NT2/D1 (cell line): Measurements from ENCODE around the gene GUCY1A2.

Experiments used
- DNase-seq: peaks from one replicate; pipeline ENCODE4 v3.0.0-alpha.2; 2011; ENCODE audit warnings: low read depth, low spot score
- H3K27me3 ChIP-seq: 2 replicates; pipeline ENCODE4 v1.6.0; 2011; ENCODE audit warnings: mild to moderate bottlenecking; ENCODE audit not compliant: insufficient read length, insufficient read depth
- H3K36me3 ChIP-seq: 2 replicates; pipeline ENCODE4 v1.6.1; 2011; ENCODE audit warnings: mild to moderate bottlenecking, low read length, mixed read lengths; ENCODE audit not compliant: insufficient read depth, insufficient read length
- H3K4me1 ChIP-seq: 2 replicates; pipeline ENCODE4 v1.5.1; 2011; ENCODE audit not compliant: insufficient read depth, insufficient read length
- H3K4me3 ChIP-seq: 2 replicates; pipeline ENCODE4 v1.5.1; 2011; ENCODE audit warnings: low read depth; ENCODE audit not compliant: insufficient read length
- H3K9ac ChIP-seq: 2 replicates; pipeline ENCODE4 v1.6.0; 2011; ENCODE audit warnings: low read depth; ENCODE audit not compliant: insufficient read length
- H3K9me3 ChIP-seq: 2 replicates; pipeline ENCODE4 v1.5.1; 2011; ENCODE audit warnings: mild to moderate bottlenecking, low read length; ENCODE audit not compliant: insufficient read depth
- SUZ12 ChIP-seq: IDR thresholded peaks from 2 replicates; pipeline ENCODE4 v1.6.1; 2011; ENCODE audit not compliant: insufficient read length, insufficient read depth; ENCODE audit errors: extremely low read depth
- YY1 ChIP-seq: IDR thresholded peaks from 2 replicates; pipeline ENCODE4 v1.6.1; 2011; ENCODE audit not compliant: insufficient read length, insufficient read depth
- ZNF274 ChIP-seq: IDR thresholded peaks from 2 replicates; pipeline ENCODE4 v1.6.1; 2011; ENCODE audit warnings: mild to moderate bottlenecking, low read depth, low read length

Gene GUCY1A2

DNA sequence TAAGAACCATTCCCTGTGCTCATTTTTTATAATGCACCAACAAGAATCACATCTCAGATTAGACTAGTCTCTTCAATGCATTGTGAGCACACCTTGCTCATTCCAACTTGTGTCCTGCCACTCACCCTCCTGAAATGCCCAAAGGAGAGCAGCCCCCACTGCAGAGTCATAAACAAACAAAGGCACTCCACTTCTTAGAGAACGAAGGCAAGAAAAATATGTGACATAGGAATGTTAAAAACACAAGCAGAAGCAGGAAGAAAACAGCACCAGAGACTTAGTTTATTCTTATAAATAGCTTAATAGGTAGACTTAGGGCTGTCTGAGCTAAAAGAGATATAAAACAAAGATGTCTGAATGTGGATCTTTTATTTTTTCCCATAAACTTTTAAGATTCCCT is 57.2 kb downstream of the GUCY1A2 start:
- Histone ChIP-seq H3K9ac (no peak overlapping the region), H3K4me3 (no peak overlapping the region), H3K36me3 (no peaks in the 10 kb centered on the region), H3K9me3 (no peaks in the 10 kb centered on the region), H3K4me1 (peaks cover 4% of the 10 kb centered on the region), H3K27me3 (no peaks in the 10 kb centered on the region)
- DNase-seq, result no peak
- TF ChIP-seq SUZ12 (no peak), ZNF274 (no peak), YY1 (no peak)

DNA sequence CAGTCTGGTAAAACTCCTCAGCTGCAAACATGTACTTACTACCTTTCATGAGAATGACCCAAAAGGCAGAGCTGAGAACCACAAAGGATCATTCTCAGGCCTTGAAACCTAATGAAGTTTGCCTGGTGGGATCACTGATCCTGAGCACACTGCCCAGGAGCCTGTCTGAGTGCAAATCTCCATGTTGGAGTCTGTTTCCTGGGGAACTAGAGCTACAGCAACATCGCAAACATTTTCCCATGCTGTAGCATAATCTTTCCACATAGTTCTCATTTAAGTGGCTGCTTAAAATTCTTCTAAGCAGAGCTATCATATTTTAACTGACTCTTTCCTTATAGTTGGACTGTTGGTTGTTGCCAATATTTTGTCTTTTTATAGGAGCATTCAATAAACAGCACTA is 58.5 kb downstream of the GUCY1A2 start:
- Histone ChIP-seq H3K9me3 (no peaks in the 10 kb centered on the region), H3K9ac (no peak overlapping the region), H3K4me3 (no peak overlapping the region), H3K4me1 (peaks cover 4% of the 10 kb centered on the region), H3K27me3 (no peaks in the 10 kb centered on the region), H3K36me3 (no peaks in the 10 kb centered on the region)
- no peak for DNase-seq
- no peak for TF ChIP-seq ZNF274
- no peak for TF ChIP-seq YY1

DNA sequence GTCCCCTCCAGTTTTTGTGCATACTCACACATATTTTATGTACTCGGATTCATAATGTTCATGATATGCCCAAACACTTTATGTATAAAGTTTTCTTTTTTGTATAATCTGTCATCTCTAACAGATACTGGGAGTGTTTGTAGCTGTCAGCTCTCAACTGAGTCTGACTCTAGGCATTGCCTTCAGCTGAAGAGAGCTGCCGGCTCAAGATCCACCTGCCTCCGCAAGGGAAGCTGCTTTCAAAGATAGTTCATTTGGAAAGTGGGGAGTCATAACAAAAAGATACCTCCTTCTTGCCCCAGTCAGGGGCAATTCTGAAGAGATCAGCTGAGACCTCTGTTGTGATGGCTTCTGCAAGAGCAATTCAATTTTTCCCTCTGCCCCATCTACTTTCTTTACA is 58.9 kb downstream of the GUCY1A2 start:
- Histone ChIP-seq H3K36me3 (no peaks in the 10 kb centered on the region), H3K4me3 (no peak overlapping the region), H3K9ac (no peak overlapping the region), H3K27me3 (no peaks in the 10 kb centered on the region), H3K9me3 (no peaks in the 10 kb centered on the region), H3K4me1 (peaks cover 4% of the 10 kb centered on the region)
- no peak for DNase-seq
- no peak for TF ChIP-seq ZNF274
- no peak for TF ChIP-seq SUZ12
- no peak for TF ChIP-seq YY1

DNA sequence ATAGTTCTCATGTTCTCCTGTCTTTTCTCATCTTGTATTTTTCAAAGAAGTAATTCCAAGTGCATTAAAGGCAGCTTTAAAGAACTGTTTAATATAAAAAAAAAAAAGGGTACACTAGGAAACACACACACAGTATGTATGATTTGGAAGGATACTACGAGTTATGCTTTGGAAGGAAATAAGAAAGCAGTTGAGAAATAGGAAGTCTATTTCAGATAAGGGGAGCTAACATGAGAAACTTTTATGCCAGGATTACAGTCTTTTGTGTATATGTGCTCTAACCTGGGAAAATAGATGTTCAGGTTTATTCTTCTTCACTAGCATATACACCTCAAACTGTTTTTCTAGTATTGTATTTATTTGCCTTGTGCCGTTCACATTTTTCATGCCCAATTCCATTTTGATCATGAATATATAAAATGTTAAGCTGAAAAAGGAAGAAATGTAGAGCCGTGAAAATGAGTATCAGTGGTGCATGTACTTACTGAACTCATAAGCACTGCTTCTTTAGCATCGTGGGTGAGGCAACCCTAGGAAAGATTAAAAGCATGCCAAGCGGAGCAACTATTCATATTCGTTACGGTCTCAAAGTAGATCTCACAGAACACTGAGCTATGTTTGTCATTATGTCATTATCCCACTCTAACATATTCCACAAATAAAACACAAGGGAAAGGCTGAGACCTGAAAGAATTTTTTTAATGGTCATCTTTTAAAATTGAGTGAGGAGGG is 59.6 kb downstream of the GUCY1A2 start:
- H3K9ac ChIP-seq, result no peak overlapping the region

DNA sequence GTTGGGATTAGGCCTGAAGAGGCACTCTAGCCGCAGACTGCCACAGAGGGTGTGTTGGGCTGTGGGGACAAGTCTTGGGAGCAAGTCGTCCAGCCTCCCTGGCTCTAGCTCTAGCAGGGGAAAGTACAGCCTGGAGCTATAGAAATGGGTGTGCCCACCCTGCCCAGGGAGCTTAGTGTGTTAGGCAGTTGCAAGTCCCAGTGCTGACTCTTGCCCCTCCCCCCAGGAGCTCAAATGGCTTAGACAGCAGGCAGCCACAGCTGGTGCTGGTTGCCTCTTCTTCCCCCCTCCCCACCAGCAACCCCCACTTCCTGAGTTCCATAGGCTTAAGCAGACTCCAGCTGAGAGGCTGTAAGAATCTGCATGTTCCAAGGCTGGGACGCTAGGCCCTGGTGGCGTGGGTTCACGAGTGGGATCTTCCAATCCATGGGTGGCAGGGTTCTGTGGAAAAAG is 61.2 kb downstream of the GUCY1A2 start:
- TF ChIP-seq ZNF274, result no peak
- no peak for TF ChIP-seq YY1
- DNase-seq, result peak; percentile 40
- Histone ChIP-seq H3K4me3 (no peak overlapping the region), H3K9ac (no peak overlapping the region), H3K9me3 (no peaks in the 10 kb centered on the region), H3K36me3 (no peaks in the 10 kb centered on the region), H3K4me1 (peaks cover 4% of the 10 kb centered on the region), H3K27me3 (no peaks in the 10 kb centered on the region)

More for the DNA sequence above, 59.6 kb downstream of the GUCY1A2 start:
- H3K4me3 ChIP-seq, result no peak overlapping the region
- H3K4me1 ChIP-seq, result peaks cover 4% of the 10 kb centered on the region
- H3K9me3 ChIP-seq, result no peaks in the 10 kb centered on the region
- H3K36me3 ChIP-seq, result no peaks in the 10 kb centered on the region
- no peak for DNase-seq
- H3K27me3 ChIP-seq, result no peaks in the 10 kb centered on the region
- TF ChIP-seq SUZ12, result no peak

DNA sequence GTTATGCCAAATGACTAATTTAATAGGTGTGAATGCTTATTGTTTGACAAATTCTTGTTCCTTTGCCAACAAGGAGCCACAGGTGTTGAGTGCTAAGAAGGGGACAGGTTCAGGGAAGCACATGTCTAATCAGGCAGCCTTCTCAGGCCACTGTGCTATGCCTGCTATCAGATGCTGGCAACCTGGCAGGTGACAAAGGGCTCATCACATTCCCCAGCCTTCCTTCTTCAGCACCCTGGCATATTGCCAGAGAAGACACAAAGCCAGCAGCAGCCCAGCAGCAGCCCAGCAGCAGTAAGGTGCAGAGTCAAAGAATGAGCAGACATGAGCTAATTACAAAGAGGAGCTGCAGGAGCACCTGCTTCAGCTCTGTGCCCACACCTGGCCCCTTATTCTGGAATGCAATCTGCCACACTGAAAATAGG is 68.2 kb downstream of the GUCY1A2 start:
- no peak for DNase-seq
- Histone ChIP-seq H3K36me3 (no peaks in the 10 kb centered on the region), H3K4me3 (no peak overlapping the region), H3K9me3 (no peaks in the 10 kb centered on the region), H3K9ac (no peak overlapping the region), H3K27me3 (no peaks in the 10 kb centered on the region), H3K4me1 (no peaks in the 10 kb centered on the region)
- no peak for TF ChIP-seq YY1
- no peak for TF ChIP-seq SUZ12
- no peak for TF ChIP-seq ZNF274

DNA sequence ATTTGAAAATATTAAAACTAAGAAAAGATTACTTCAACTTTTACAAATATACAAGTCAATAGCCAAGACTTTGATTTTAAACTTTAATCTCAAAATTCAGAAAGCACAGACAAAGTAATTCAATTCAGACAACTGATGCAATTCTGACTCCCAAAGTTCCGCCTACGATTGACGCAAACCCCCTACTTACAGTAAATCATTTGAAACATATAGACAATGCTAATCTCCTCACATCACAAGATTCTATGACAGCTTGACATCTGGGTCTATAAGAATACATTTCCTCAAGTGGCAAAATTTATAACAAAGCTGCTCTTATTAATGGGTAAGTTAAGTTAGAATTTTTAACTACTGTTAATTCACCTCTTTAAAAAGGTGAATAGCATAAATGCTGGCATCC is 75.2 kb downstream of the GUCY1A2 start:
- Histone ChIP-seq H3K9me3 (no peaks in the 10 kb centered on the region), H3K27me3 (no peaks in the 10 kb centered on the region), H3K4me1 (no peaks in the 10 kb centered on the region), H3K36me3 (no peaks in the 10 kb centered on the region), H3K9ac (no peak overlapping the region), H3K4me3 (no peak overlapping the region)
- TF ChIP-seq ZNF274, result no peak
- no peak for TF ChIP-seq SUZ12
- TF ChIP-seq YY1, result no peak
- DNase-seq, result no peak

DNA sequence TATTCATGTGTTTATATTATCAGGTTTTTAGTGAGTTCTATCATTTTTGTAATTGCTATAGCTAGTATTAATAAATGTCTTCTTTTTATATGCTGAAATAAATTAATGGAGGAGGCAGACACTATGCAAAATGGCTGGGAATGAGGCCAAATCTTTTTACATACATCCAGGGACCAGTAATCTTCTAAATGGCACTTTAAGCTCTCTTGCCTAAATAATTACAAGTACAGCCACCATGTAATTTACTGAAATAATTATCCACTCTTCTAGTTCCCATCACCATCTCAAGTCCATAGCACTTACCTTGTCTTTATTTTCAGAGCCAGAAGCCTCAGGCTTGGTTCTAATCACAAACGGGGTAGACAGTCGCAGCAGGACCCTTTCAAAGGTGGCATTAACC is 79.1 kb downstream of the GUCY1A2 start:
- H3K36me3 ChIP-seq, result no peaks in the 10 kb centered on the region
- no peak for DNase-seq
- no peak overlapping the region for H3K4me3 ChIP-seq
- H3K4me1 ChIP-seq, result no peaks in the 10 kb centered on the region
- no peak overlapping the region for H3K9ac ChIP-seq
- no peaks in the 10 kb centered on the region for H3K27me3 ChIP-seq
- TF ChIP-seq SUZ12, result no peak
- TF ChIP-seq YY1, result no peak
- TF ChIP-seq ZNF274, result no peak
- H3K9me3 ChIP-seq, result no peaks in the 10 kb centered on the region
